H1 (cell line): ENCODE results near the gene PTPMT1. TPM values are rescaled to one million over a fixed set of nuclear protein-coding genes. Genes with fewer than 3 reads are reported as not detected.

Source experiments
- CHD2 ChIP-seq: IDR thresholded peaks from 2 replicates; pipeline ENCODE4 v1.6.1; 2012; ENCODE audit warnings: low read length, improper control_type of control experiment
- CREB1 ChIP-seq: IDR thresholded peaks from 2 replicates; pipeline ENCODE4 v1.6.1; 2012; ENCODE audit warnings: inconsistent platforms
- polyA plus RNA-seq, 7 experiments: library from polyadenylated mRNA; depleted of rRNA in 3 of 7; stranded (reverse) in 5 of 7; unstranded in 2 of 7; fragments of >200 nt in 5 of 7; fragments of 200-250 nt in 2 of 7; gene quantifications; 1 replicate in 5 of 7; 2 replicates in 1 of 7; 4 replicates in 1 of 7; pipeline versions ENCODE4 v1.2.1 to v1.2.3, GENCODE V29; 2011 to 2013; ENCODE audit warnings: missing spikeins in 2 of 7, mixed read lengths in 2 of 7
- total RNA-seq: library from RNA; stranded (reverse); fragmentation: NEBNext Ultra II Directional; extraction: Animal tissue kit (Norgen Biotek cat#: 25700); gene quantifications from 2 replicates; pipeline ENCODE4 v1.2.1, GENCODE V29; 2021

PTPMT1 gene
- total and polyA plus RNA-seq, 2 of the 8 experiments (the other 6 are each of a cell fraction or from before 2014, with no cell fraction given) = 44.8 to 105 TPM

- TF ChIP-seq CHD2 (no peak), CREB1 (no peak)
These were observed 20.9 kb downstream of the PTPMT1 start, which contains the start of gene FAM180B (continued) for GRCh38 chr11:47586098-47586855.
